Loucy (cell line): ENCODE measurements around the gene ATXN7L2.
A peak's percentile ranks its signal among the peaks of the same experiment; 100 is the strongest.

Experiments used
- H2AFZ ChIP-seq: fragments of 200-600 bp; sonication (generic); 2 replicates; pipeline ENCODE4 v1.6.0; 2016; ENCODE audit warnings: antibody characterized with exemption, mild to moderate bottlenecking, low read length, moderate library complexity
- H3F3A ChIP-seq: fragments of 200-600 bp; 2 replicates; pipeline ENCODE4 v1.6.0; 2016; ENCODE audit warnings: antibody characterized with exemption, low read depth, mild to moderate bottlenecking
- H3K27me3 ChIP-seq: fragments of 200-600 bp; sonication (generic); 2 replicates; pipeline ENCODE4 v1.6.1; 2014; ENCODE audit warnings: low read length, mild to moderate bottlenecking; ENCODE audit not compliant: insufficient read depth, poor library complexity, severe bottlenecking
- H3K36me3 ChIP-seq: fragments of 200-600 bp; sonication (generic); 2 replicates; pipeline ENCODE4 v1.6.1; 2016; ENCODE audit warnings: low read length; ENCODE audit not compliant: insufficient read depth
- H3K4me1 ChIP-seq: fragments of 200-600 bp; sonication (generic); 2 replicates; pipeline ENCODE4 v1.5.1; 2014; ENCODE audit warnings: low read length, mild to moderate bottlenecking; ENCODE audit not compliant: insufficient read depth, poor library complexity, severe bottlenecking
- H3K4me2 ChIP-seq: fragments of 200-600 bp; sonication (generic); 2 replicates; pipeline ENCODE4 v1.6.0; 2014; ENCODE audit warnings: antibody characterized with exemption, low read length, low read depth, mild to moderate bottlenecking; ENCODE audit not compliant: poor library complexity, severe bottlenecking
- H3K4me3 ChIP-seq: fragments of 200-600 bp; sonication (generic); 2 replicates; pipeline ENCODE4 v1.5.1; 2014; ENCODE audit warnings: low read length, mild to moderate bottlenecking, mixed read lengths; ENCODE audit not compliant: poor library complexity, severe bottlenecking
- H3K79me2 ChIP-seq: fragments of 200-600 bp; sonication (generic); 2 replicates; pipeline ENCODE4 v1.6.1; 2014; ENCODE audit warnings: low read length; ENCODE audit not compliant: insufficient read depth
- H3K9ac ChIP-seq: fragments of 200-600 bp; sonication (generic); 2 replicates; pipeline ENCODE4 v1.6.0; 2014; ENCODE audit warnings: mild to moderate bottlenecking, low read depth, low read length, moderate library complexity; ENCODE audit not compliant: poor library complexity, severe bottlenecking
- H3K9me2 ChIP-seq: fragments of 200-600 bp; sonication (generic); replicated peaks from 2 replicates; pipeline ENCODE4 v1.6.1; 2016; ENCODE audit warnings: low read depth, low read length, mixed read lengths
- H3K9me3 ChIP-seq: fragments of 200-600 bp; sonication (generic); 2 replicates; pipeline ENCODE4 v1.6.1; 2014; ENCODE audit warnings: mild to moderate bottlenecking, antibody characterized with exemption, low read length, low read depth; ENCODE audit not compliant: insufficient read depth
- H4K20me1 ChIP-seq: fragments of 200-600 bp; sonication (generic); 2 replicates; pipeline ENCODE4 v1.6.0; 2014; ENCODE audit warnings: antibody characterized with exemption, low read length, mild to moderate bottlenecking; ENCODE audit not compliant: insufficient read depth, poor library complexity, severe bottlenecking
- CTCF ChIP-seq: fragments of 200-600 bp; sonication (generic); conservative IDR thresholded peaks from 2 replicates; pipeline ENCODE4 v1.5.1; 2014; ENCODE audit warnings: mild to moderate bottlenecking, antibody characterized with exemption, low read length
- EZH2phosphoT487 ChIP-seq: fragments of 200-600 bp; IDR thresholded peaks from 2 replicates; pipeline ENCODE4 v1.6.1; 2018; ENCODE audit warnings: antibody characterized with exemption, mild to moderate bottlenecking, moderate library complexity, borderline replicate concordance

ATXN7L2 gene

GRCh38 chr1:109482242-109482641, 1.5 kb upstream of the ATXN7L2 start:
- H4K20me1 ChIP-seq: no peaks in the 10 kb centered on the region
- no peaks in the 10 kb centered on the region for H3K36me3 ChIP-seq
- H3K9me2 ChIP-seq: no peaks in the 10 kb centered on the region
- no peaks in the 10 kb centered on the region for H3K9me3 ChIP-seq
- H3K79me2 ChIP-seq: no peaks in the 10 kb centered on the region; the same call in 1 of the 2 replicates
- no peak overlapping the region for H2AFZ ChIP-seq
- no peaks in the 10 kb centered on the region for H3K27me3 ChIP-seq
- no peak overlapping the region for H3K4me3 ChIP-seq
- no peaks in the 10 kb centered on the region for H3F3A ChIP-seq
- H3K9ac ChIP-seq: no peak overlapping the region
- H3K4me1 ChIP-seq: peaks cover 32% of the 10 kb centered on the region
- TF ChIP-seq CTCF (no peak), EZH2phosphoT487 (no peak)
- H3K4me2 ChIP-seq: no peak overlapping the region

- peak overlapping the region; percentile 66 for H3K9ac ChIP-seq
- H3K4me3 ChIP-seq: peak overlapping the region; percentile 84
- H4K20me1 ChIP-seq: no peaks in the 10 kb centered on the region
- no peaks in the 10 kb centered on the region for H3K36me3 ChIP-seq
- peak; percentile 49 for TF ChIP-seq CTCF
- TF ChIP-seq EZH2phosphoT487: no peak
- H3K4me2 ChIP-seq: peak overlapping the region; percentile 100
- H3K9me2 ChIP-seq: no peaks in the 10 kb centered on the region
- no peaks in the 10 kb centered on the region for H3K27me3 ChIP-seq
- H3F3A ChIP-seq: no peaks in the 10 kb centered on the region
- H3K79me2 ChIP-seq: no peaks in the 10 kb centered on the region; the same call in 1 of the 2 replicates
- peaks cover 26% of the 10 kb centered on the region for H3K4me1 ChIP-seq
- peak overlapping the region; percentile 97 for H2AFZ ChIP-seq
- H3K9me3 ChIP-seq: no peaks in the 10 kb centered on the region
Observed at GRCh38 chr1:109482791-109483671, 674 bp upstream of the ATXN7L2 start.

GRCh38 chr1:109484519-109484975, 842 bp downstream of the ATXN7L2 start:
- Histone ChIP-seq H3K4me2 (peak overlapping the region; percentile 97), H3K27me3 (no peaks in the 10 kb centered on the region), H3K4me1 (peaks cover 23% of the 10 kb centered on the region), H3K9me3 (no peaks in the 10 kb centered on the region), H3K9ac (peak overlapping the region; percentile 75), H3K4me3 (peak overlapping the region; percentile 89), H3F3A (no peaks in the 10 kb centered on the region), H4K20me1 (no peaks in the 10 kb centered on the region), H2AFZ (peak overlapping the region; percentile 95), H3K36me3 (no peaks in the 10 kb centered on the region; the same call in 1 of the 2 replicates), H3K9me2 (no peaks in the 10 kb centered on the region), H3K79me2 (no peaks in the 10 kb centered on the region; the same call in 1 of the 2 replicates)
- no peak for TF ChIP-seq CTCF
- TF ChIP-seq EZH2phosphoT487: no peak
